Measurements from ENCODE around the gene ZFHX2. TPM values are rescaled to one million over a fixed set of nuclear protein-coding genes. Genes with fewer than 3 reads are reported as not detected.

Gene ZFHX2
- total RNA-seq, 1 donor from 2014 or later: 9.9 TPM

DNA sequence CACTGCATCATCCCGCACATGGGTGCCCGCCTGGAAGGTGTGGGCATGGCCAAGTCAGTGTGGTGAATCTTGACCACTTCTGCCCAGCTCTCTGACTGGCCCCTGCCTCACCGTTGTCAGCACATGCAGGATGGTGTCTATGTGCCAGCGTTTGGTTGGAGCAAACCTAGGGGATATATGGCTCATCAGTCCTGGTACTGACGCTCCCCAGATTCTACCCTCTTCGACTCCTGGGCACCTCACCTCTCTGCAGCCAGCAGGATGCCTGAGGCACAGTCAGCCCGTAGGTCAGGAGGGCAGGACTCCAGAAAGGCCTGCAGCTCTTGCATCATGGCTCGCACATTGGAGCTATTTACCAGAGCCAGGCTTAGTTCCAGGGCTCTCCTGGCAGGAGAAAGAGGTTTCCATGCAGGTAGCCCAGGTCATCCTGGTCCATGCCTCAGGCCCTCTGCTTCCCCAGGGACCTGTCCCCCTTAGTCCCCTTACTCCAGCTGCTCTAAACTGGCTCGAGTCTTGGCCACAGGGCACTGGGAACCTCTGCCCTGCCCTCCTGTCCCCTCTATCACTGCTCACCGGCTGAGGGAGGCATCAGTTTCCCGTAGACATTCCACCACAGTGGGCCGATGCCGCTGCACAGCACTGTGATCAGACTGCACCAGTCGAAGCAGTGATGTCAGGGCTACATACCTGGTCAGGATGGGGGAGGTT, 12.1 kb upstream of the ZFHX2 start:
- no peak for DNase-seq (ENCODE audit: low read depth, low spot score)
- peaks cover 28% of the 10 kb centered on the region for H3K4me1 Mint-ChIP-seq
- peak overlapping the region; percentile 68 for H3K4me3 Mint-ChIP-seq
- TF ChIP-seq, protein P1, sequence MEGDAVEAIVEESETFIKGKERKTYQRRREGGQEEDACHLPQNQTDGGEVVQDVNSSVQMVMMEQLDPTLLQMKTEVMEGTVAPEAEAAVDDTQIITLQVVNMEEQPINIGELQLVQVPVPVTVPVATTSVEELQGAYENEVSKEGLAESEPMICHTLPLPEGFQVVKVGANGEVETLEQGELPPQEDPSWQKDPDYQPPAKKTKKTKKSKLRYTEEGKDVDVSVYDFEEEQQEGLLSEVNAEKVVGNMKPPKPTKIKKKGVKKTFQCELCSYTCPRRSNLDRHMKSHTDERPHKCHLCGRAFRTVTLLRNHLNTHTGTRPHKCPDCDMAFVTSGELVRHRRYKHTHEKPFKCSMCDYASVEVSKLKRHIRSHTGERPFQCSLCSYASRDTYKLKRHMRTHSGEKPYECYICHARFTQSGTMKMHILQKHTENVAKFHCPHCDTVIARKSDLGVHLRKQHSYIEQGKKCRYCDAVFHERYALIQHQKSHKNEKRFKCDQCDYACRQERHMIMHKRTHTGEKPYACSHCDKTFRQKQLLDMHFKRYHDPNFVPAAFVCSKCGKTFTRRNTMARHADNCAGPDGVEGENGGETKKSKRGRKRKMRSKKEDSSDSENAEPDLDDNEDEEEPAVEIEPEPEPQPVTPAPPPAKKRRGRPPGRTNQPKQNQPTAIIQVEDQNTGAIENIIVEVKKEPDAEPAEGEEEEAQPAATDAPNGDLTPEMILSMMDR (conservative IDR thresholded peaks at IDR 0.05): no peak
- H3K36me3 Mint-ChIP-seq (ENCODE audit: low read depth): no peaks in the 10 kb centered on the region
- H3K27ac Mint-ChIP-seq (ENCODE audit: unreplicated experiment): no peak overlapping the region
- H3K9me3 Mint-ChIP-seq: no peaks in the 10 kb centered on the region
- peaks cover 10% of the 10 kb centered on the region for H3K27me3 Mint-ChIP-seq (ENCODE audit: low read depth)

DNA sequence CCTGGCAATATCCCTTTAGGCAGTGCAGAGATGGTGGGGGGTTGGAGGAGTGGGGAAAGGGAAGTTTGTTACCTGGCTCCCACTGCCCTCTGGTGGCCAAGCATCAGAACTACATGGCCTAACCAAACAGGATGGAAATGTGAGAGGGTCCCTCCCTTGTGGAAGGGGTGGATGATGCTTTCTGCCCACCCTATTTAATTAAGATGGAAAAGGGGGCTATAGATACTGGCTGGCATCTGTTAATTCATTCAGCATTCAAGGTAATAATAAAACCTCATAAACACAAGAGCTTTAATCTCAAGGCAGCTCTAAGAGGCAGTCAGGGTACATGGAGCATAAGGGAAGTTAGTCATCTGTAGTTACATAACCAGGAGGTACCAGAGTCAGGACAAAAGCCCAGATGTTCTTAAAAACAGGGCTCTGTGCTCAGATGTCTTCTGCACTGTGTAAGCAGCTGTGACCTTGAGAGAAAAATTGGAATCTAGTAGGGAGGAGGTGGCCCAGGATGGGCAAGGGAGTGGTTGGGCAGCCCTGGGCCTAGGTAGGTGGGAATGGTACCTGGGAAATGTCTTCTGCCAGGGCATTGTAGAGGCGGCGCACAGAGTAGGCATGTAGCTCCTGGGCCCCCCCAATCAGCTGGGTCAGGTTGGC, 11.4 kb upstream of the ZFHX2 start:
- DNase-seq (ENCODE audit: low read depth, low spot score): peak; percentile 73
- H3K27ac Mint-ChIP-seq (ENCODE audit: unreplicated experiment): no peak overlapping the region

DNA sequence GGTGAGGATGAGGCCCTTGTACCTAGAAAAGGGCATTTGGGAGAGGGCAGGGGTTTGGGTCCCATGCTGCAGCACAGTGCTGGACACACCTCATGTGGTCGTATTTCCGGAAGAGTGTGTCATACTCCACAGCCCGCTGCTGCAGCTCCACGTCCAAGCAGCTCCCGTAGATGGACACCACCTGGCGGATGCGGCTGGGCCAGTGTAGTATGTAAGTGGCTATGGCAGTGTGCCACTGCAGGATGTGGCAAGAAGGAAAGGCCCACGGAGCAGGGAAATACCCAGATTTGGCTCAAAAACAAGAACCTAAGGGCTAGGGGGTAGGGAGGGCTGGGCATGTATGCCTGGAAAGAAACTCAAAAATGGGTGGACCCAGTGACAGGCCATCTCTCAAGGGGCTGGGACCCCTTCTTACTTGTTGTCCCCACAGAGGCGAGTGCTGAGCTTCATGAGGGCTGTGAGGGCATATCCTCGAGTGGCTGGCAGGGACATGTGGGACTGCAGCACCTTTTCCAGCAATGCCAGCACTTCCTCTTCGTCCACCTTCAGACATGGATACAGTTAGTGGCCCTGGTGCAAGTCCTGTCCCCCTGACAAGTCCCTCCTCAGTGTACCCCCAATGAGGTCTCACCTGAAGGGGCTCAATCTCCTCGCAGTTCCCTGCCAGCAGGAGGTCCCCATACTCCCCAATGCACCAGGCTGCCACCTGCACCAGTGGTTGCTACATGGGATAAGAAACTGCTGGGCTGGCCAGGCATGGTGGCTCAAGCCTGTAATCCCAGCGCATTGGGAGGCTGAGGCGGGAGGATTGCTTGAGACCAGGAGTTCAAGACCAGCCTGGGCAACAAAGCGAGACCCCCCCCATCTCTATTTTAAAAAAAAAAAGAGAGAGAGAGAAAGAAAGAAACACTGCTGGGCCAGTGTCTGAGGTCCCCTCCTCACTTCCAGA, 10.6 kb upstream of the ZFHX2 start:
- H3K4me1 Mint-ChIP-seq: peaks cover 25% of the 10 kb centered on the region
- TF ChIP-seq, protein P1 (conservative IDR thresholded peaks at IDR 0.05): no peak
- no peaks in the 10 kb centered on the region for H3K36me3 Mint-ChIP-seq (ENCODE audit: low read depth)
- no peak overlapping the region for H3K27ac Mint-ChIP-seq (ENCODE audit: unreplicated experiment)
- peak overlapping the region; percentile 60 for H3K4me3 Mint-ChIP-seq
- DNase-seq (ENCODE audit: low read depth, low spot score): no peak
- H3K9me3 Mint-ChIP-seq: no peaks in the 10 kb centered on the region
- H3K27me3 Mint-ChIP-seq (ENCODE audit: low read depth): peaks cover 4% of the 10 kb centered on the region

More for the DNA sequence above, 11.4 kb upstream of the ZFHX2 start:
- Mint-ChIP-seq H3K27me3 (ENCODE audit: low read depth) (peaks cover 6% of the 10 kb centered on the region), H3K4me1 (peaks cover 27% of the 10 kb centered on the region), H3K36me3 (ENCODE audit: low read depth) (no peaks in the 10 kb centered on the region), H3K9me3 (no peaks in the 10 kb centered on the region), H3K4me3 (peak overlapping the region; percentile 60)
- TF ChIP-seq, protein P1 (conservative IDR thresholded peaks at IDR 0.05): peak; percentile 87

DNA sequence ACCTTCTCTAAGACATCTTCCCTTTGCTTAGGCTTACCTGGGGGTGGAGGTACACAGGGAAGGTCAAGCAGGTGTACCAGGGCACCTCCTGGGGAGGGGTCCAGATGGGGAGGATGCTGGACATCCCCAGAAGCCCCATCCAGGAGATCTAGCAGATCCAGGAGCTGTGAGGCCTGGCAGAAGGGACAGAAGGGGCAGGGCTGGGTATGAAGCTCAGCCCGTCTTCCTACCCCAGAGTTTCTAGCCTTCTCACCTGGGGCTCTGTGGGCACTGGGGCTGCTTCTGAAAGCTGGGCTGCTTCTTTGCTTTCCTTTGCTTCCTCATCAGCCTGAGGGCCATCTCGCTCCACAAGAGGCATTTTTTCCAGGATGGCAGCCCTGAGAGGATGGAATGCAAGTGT, 9.7 kb upstream of the ZFHX2 start:
- no peak for DNase-seq (ENCODE audit: low read depth, low spot score)

More for the DNA sequence above, 9.7 kb upstream of the ZFHX2 start:
- no peak overlapping the region for H3K4me3 Mint-ChIP-seq
- TF ChIP-seq, protein P1 (conservative IDR thresholded peaks at IDR 0.05): no peak
- H3K9me3 Mint-ChIP-seq: no peaks in the 10 kb centered on the region
- peaks cover 26% of the 10 kb centered on the region for H3K4me1 Mint-ChIP-seq
- H3K27me3 Mint-ChIP-seq (ENCODE audit: low read depth): no peaks in the 10 kb centered on the region
- H3K36me3 Mint-ChIP-seq (ENCODE audit: low read depth): no peaks in the 10 kb centered on the region
- no peak overlapping the region for H3K27ac Mint-ChIP-seq (ENCODE audit: unreplicated experiment)
